Stimulated activated effector memory CD8-positive, alpha-beta T cell treated with anti-CD3 and anti-CD28 coated beads, Interleukin-12 subunit alpha, Interleukin-12 subunit beta, amount 100 ng/mL, for 72 hours (primary cell): ENCODE measurements around the gene PLA2G4D.
"Not testable (repeated sequence)": the region's sequence is repeated elsewhere in the genome, so short reads cannot be mapped to it uniquely, and the experiment has no call there.

Experiments
- ATAC-seq: fragments of 150-1000 bp; cut with Tn5 transposase; 2 replicates; pipeline ENCODE4 v1.10.0; 2021
- DNase-seq, 2 donors: peaks; one replicate each; pipeline ENCODE4 v3.0.0; 2021 to 2022; ENCODE audit warnings: low spot score in 2 of 2
- H3K27ac Mint-ChIP-seq: one replicate; pipeline ENCODE4 v1.8.0; 2022; ENCODE audit warnings: mild to moderate bottlenecking, mixed read lengths
- H3K36me3 Mint-ChIP-seq: one replicate; pipeline ENCODE4 v1.8.0; 2022; ENCODE audit warnings: mild to moderate bottlenecking, mixed read lengths
- H3K4me1 Mint-ChIP-seq: one replicate; pipeline ENCODE4 v1.8.0; 2022; ENCODE audit warnings: mixed read lengths
- H3K4me3 Mint-ChIP-seq: one replicate; pipeline ENCODE4 v1.8.0; 2022; ENCODE audit warnings: mild to moderate bottlenecking, mixed read lengths
- H3K9me3 Mint-ChIP-seq: one replicate; pipeline ENCODE4 v1.8.0; 2022; ENCODE audit warnings: mixed read lengths

PLA2G4D gene

GRCh38 chr15:42108189-42108588, 13.8 kb upstream of the PLA2G4D start:
- H3K4me3 Mint-ChIP-seq, result no peak overlapping the region
- no peaks in the 10 kb centered on the region for H3K36me3 Mint-ChIP-seq
- no peaks in the 10 kb centered on the region for H3K9me3 Mint-ChIP-seq
- no peak overlapping the region for H3K27ac Mint-ChIP-seq
- H3K4me1 Mint-ChIP-seq, result peaks cover 6% of the 10 kb centered on the region
- ATAC-seq (no peak), DNase-seq (no peak)

DNA sequence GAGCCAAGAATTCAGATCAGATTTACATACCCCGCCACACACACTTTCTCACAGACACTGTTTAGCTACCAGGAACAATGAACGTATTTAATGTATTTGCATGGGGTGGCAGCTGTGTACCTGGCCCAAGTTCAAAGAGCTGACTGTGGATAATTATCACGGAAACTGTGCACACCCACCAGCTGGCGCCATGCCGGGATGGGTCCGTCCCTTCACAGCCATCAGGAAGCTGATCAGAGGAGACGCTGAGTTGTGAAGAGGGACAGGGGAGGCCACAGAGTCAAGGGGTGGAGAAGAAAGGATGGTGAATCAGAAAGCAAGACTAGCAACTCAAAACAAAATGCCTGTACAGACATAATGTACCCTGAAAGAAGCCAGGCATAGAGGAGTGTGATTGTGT, 13.1 kb upstream of the PLA2G4D start:
- Mint-ChIP-seq H3K4me1 (peaks cover 6% of the 10 kb centered on the region), H3K36me3 (no peaks in the 10 kb centered on the region), H3K27ac (no peak overlapping the region), H3K4me3 (no peak overlapping the region), H3K9me3 (no peaks in the 10 kb centered on the region)
- ATAC-seq (peak; percentile 91), DNase-seq (peak in 1 of 2 donors; percentile 48)

- peaks cover 6% of the 10 kb centered on the region for H3K4me1 Mint-ChIP-seq
- no peak overlapping the region for H3K27ac Mint-ChIP-seq
- no peaks in the 10 kb centered on the region for H3K36me3 Mint-ChIP-seq
- DNase-seq, result no peak
- H3K9me3 Mint-ChIP-seq, result no peaks in the 10 kb centered on the region
- no peak overlapping the region for H3K4me3 Mint-ChIP-seq
- no peak for ATAC-seq
Measured at GRCh38 chr15:42106288-42106687, 11.9 kb upstream of the PLA2G4D start.

GRCh38 chr15:42104095-42104891, 9.9 kb upstream of the PLA2G4D start:
- ATAC-seq (no peak), DNase-seq (peak in 1 of 2 donors; percentile 45)
- no peaks in the 10 kb centered on the region for H3K9me3 Mint-ChIP-seq
- H3K4me3 Mint-ChIP-seq, result no peak overlapping the region
- H3K4me1 Mint-ChIP-seq, result peaks cover 6% of the 10 kb centered on the region
- H3K27ac Mint-ChIP-seq, result no peak overlapping the region
- no peaks in the 10 kb centered on the region for H3K36me3 Mint-ChIP-seq

DNA sequence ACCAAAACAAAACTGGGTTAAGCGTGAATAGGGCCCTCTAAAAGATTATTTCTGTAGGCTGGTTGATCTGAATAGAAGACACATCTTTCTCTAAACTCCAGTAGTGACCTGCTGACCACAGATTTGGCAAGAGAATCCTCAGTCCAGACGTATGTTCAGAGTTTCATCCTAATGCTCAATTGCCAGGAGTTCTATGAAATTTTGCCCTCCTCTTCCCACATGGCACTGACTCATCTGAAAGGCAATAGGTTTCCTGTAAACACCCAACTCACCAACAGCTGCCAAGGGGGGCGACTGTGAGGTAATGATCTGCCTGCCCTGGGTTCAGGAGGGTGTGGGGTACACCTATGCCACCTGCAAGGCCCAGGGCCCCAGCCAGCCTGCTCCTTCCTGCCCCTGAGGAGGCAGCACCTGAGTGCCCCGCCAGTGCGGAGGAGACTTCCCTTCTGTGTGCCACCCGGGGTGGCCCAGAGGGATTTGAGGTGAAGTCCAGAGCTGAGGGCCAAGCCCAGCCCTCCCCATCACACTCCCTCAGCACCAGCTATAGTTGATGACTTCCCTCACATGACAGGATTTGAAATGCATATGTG, 8.4 kb upstream of the PLA2G4D start:
- no peak overlapping the region for H3K27ac Mint-ChIP-seq
- no peak overlapping the region for H3K4me3 Mint-ChIP-seq
- H3K36me3 Mint-ChIP-seq, result no peaks in the 10 kb centered on the region
- DNase-seq (peak in 1 of 2 donors; percentile 43), ATAC-seq (no peak)
- H3K4me1 Mint-ChIP-seq, result peaks cover 6% of the 10 kb centered on the region
- H3K9me3 Mint-ChIP-seq, result no peaks in the 10 kb centered on the region

- DNase-seq (no peak), ATAC-seq (no peak)
- Mint-ChIP-seq H3K4me1 (no peaks in the 10 kb centered on the region), H3K4me3 (no peak overlapping the region), H3K9me3 (no peaks in the 10 kb centered on the region), H3K36me3 (no peaks in the 10 kb centered on the region), H3K27ac (no peak overlapping the region)
Measured at GRCh38 chr15:42101861-42102260, 7.5 kb upstream of the PLA2G4D start.

DNA sequence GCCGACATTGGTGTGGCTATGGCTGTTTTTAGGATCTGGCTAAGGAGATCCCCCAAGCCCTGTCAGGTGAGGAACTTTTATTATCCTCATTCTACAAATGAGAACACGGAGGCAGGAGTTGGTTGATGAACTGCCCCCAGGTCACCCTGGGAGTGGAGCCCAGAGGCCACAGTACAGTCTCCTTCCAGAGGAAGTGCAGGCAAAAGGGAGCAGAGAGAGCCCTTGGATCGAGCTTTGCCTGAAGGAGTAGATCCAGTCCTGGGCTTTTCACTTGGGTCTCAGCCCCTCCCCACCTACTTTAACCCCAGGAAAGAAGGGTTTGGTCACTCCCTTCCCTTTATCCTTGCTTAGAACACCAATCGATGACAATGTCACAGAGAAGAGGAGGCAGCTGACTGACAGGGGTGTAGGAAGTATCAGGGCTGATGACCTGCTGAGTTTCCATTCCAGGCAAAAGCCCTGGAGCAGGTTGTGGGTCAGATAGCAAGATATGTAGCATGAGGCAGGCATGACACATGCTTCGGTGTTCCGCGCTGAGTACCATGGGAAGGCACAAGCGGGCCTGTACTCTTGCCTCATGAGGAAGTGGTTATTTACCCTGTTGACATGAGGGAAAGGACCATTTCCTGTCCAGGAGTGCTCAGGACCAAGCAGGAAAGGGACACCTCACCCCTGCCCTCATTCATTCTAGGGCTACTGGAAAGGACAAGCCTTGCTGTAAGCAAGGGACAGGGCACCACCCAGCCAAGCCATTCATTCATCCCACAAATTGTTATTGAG, 5.8 kb upstream of the PLA2G4D start:
- H3K4me3 Mint-ChIP-seq, result no peak overlapping the region
- H3K9me3 Mint-ChIP-seq, result no peaks in the 10 kb centered on the region
- H3K36me3 Mint-ChIP-seq, result no peaks in the 10 kb centered on the region
- ATAC-seq (no peak), DNase-seq (peak in 1 of 2 donors; percentile 43)
- no peaks in the 10 kb centered on the region for H3K4me1 Mint-ChIP-seq
- H3K27ac Mint-ChIP-seq, result no peak overlapping the region

- Mint-ChIP-seq H3K4me3 (no peak overlapping the region), H3K36me3 (no peaks in the 10 kb centered on the region), H3K9me3 (no peaks in the 10 kb centered on the region), H3K4me1 (peaks cover 7% of the 10 kb centered on the region), H3K27ac (no peak overlapping the region)
- no peak for DNase-seq
- no peak for ATAC-seq
Measured at GRCh38 chr15:42097018-42097417, 2.7 kb upstream of the PLA2G4D start.

DNA sequence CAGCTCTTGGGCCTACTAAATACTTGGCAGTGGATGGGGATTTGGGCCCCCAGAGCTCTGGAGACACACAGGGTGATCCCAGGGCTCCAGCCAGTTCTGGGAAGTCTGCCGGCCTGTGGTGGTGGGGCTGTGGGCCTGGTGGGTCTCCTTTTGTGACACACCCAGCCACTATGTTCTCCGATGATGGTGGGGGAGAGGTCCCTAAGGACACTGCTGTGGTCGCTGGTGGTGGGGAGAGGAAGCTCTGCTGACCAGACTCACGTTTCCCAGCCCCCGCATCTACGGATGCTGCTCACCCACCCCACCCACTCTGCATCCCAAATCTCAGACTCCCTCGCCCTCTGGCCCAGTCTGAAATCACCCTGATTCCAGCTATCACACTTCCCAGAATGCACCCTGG, 396 bp downstream of the PLA2G4D start:
- Mint-ChIP-seq H3K4me1 (peaks cover 12% of the 10 kb centered on the region), H3K4me3 (no peak overlapping the region), H3K36me3 (no peaks in the 10 kb centered on the region), H3K9me3 (no peaks in the 10 kb centered on the region), H3K27ac (no peak overlapping the region)
- DNase-seq (peak in 1 of 2 donors; percentile 32), ATAC-seq (no peak)

DNA sequence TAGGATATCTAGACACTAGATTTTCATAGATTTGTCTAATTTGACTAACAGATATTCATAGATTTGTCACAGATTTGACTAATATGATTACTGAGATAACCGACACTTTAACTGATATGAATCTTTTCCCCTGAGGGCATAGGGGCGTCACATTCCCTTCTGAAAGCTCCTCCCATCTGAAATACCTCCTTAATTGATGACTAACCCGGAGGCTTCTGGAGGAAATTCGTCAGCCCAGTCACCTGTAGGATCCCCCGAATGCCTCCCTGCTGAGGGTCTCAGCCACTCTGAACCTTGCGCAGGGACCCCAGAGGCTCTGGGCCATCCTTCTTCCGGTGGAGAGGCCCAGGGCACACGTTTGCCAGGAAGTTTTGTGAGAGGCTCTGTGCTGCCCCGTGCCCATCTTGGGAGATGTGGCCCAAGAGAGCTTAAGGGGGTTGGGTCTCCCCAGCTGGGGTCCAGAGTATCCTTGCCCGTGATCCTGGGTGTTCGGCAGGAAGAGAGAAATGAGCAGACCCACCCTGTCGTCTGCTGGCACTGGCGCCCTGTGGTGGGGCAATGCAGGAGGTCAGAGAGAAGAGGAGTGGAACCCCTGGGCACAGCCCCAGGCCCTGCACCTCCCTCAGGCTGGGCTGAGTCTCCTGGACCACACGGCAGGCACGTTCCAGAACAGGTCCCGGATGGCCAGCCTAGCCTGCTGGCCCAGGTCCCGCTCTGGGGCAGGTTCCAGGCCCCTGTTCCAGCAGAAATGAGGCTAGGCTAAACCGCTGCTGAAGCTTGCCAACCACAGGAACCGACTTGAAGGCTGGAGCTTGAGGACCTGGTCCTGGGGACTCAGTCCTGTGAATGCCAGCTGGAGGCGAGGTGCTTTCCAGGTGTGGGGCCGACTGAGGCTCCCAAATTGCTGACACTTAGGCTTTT, 1.7 kb downstream of the PLA2G4D start:
- peaks cover 19% of the 10 kb centered on the region for H3K4me1 Mint-ChIP-seq
- peak; percentile 67 for ATAC-seq
- H3K36me3 Mint-ChIP-seq, result no peaks in the 10 kb centered on the region
- H3K4me3 Mint-ChIP-seq, result no peak overlapping the region
- H3K27ac Mint-ChIP-seq, result peak overlapping the region; percentile 8
- H3K9me3 Mint-ChIP-seq, result no peaks in the 10 kb centered on the region
- DNase-seq, result peak in 1 of 2 donors; percentile 39

GRCh38 chr15:42091753-42092397, 2.5 kb downstream of the PLA2G4D start:
- peaks cover 19% of the 10 kb centered on the region for H3K4me1 Mint-ChIP-seq
- not testable (repeated sequence) for H3K4me3 Mint-ChIP-seq, ATAC-seq, H3K36me3 Mint-ChIP-seq, H3K9me3 Mint-ChIP-seq, DNase-seq
- H3K27ac Mint-ChIP-seq, result peak overlapping the region; percentile 8

GRCh38 chr15:42090781-42091180, 3.6 kb downstream of the PLA2G4D start:
- DNase-seq (no peak), ATAC-seq (no peak)
- H3K4me3 Mint-ChIP-seq, result no peak overlapping the region
- no peak overlapping the region for H3K27ac Mint-ChIP-seq
- no peaks in the 10 kb centered on the region for H3K9me3 Mint-ChIP-seq
- peaks cover 19% of the 10 kb centered on the region for H3K4me1 Mint-ChIP-seq
- H3K36me3 Mint-ChIP-seq, result no peaks in the 10 kb centered on the region

GRCh38 chr15:42090370-42090769, 4.0 kb downstream of the PLA2G4D start:
- no peak overlapping the region for H3K27ac Mint-ChIP-seq
- no peak overlapping the region for H3K4me3 Mint-ChIP-seq

DNA sequence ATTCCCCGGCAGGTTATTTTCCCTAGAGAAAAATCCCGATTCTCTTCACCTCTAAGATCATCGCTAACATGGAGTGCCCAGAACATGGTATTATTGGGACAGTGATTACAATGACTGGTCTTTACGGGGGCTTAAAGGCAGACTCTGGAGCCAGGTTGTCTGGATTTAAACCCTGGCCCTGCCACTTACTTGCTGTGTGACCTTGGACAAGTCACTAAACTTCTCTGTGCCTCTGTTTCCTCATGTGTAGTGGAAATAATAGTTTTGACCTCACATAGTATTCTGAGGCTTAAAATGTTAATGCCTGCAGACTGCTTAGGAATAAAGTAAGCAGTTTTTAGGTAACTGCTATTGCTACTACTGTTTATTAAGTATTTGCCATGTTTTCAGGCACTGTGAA, 4.4 kb downstream of the PLA2G4D start:
- no peak for DNase-seq

More at GRCh38 chr15:42090370-42090769, 4.0 kb downstream of the PLA2G4D start:
- DNase-seq (no peak), ATAC-seq (no peak)
- Mint-ChIP-seq H3K4me1 (peaks cover 19% of the 10 kb centered on the region), H3K9me3 (no peaks in the 10 kb centered on the region), H3K36me3 (no peaks in the 10 kb centered on the region)

More for the DNA sequence above, 4.4 kb downstream of the PLA2G4D start:
- no peak overlapping the region for H3K27ac Mint-ChIP-seq
- H3K9me3 Mint-ChIP-seq, result no peaks in the 10 kb centered on the region
- H3K4me1 Mint-ChIP-seq, result peaks cover 21% of the 10 kb centered on the region
- H3K36me3 Mint-ChIP-seq, result no peaks in the 10 kb centered on the region
- no peak for ATAC-seq
- no peak overlapping the region for H3K4me3 Mint-ChIP-seq
